Spleen (tissue), 7 donors: ENCODE results near the gene GRK5.

Source experiments
- CTCF ChIP-seq, 11 experiments: fragments of 200-600 bp in 7 of 11; fragments of 450-650 bp in 4 of 11; sonication (generic) in 4 of 11; IDR thresholded peaks in 8 of 11; conservative IDR thresholded peaks in 3 of 11; 1 replicate in 7 of 11; 2 replicates in 4 of 11; pipeline versions ENCODE4 v1.4.0 to v1.8.0; 2016 to 2021; ENCODE audit warnings: antibody characterized with exemption in 11 of 11, inconsistent platforms in 4 of 11, mild to moderate bottlenecking in 1 of 11
- POLR2AphosphoS5 ChIP-seq, 3 donors: sonication (generic); formaldehyde crosslinking; IDR thresholded peaks; one replicate each; pipeline ENCODE4 v1.5.1; 2017; ENCODE audit warnings: antibody characterized with exemption in 3 of 3
- donor health status: DM: no; HTN: no; CAD: no; lungs with moderate emphysema.
- donor health status: DM: no; HTN: no; CAD: no.
- donor health status: DM: no; HTN: no; CAD: no.

DNA sequence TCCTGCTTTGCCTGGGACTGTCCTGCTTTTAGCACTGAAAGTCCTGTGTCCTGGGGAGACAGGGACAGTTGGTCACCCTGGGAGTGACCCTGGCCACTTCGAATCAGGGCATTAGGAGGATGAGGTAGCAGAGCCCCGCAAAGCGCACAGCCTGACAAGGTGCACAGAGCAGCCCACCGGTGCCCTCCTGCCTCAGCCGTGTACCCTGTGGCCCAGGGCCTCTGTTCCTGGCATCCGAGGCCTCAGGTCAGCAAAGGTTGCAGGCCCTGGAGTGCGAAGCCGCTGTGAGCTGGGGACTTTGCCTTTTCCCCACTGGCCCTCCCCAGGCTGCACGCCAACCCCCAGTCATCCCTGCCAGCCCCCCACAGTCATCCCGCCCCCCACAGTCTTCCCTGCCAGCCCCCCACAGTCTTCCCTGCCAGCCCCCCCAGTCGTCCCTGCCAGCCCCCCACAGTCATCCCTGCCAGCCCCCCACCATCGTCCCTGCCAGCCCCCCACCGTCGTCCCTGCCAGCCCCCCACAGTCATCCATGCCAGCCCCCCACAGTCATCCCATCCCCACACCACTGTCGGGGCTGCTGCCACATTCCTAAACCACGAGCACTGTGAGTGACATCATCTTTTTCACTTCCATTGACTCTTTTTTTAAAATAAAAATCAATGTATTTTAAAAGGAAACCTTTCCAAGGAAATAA, 243.4 kb downstream of the GRK5 start:
- no peak for TF ChIP-seq CTCF (IDR thresholded peaks at IDR 0.05 in 8 of 11, conservative IDR thresholded peaks at IDR 0.05 in 3 of 11)
- peak in 1 of 3 donors; percentile 24 for TF ChIP-seq POLR2AphosphoS5 (IDR thresholded peaks at IDR 0.05)
